ENCODE data around the gene TRIM40. TPM values are rescaled to one million over a fixed set of nuclear protein-coding genes. Genes with fewer than 3 reads are reported as not detected.

The TRIM40 gene
- total and polyA plus RNA-seq, 2 of the 13 experiments (the other 11 are each of a cell fraction or from before 2014, with no cell fraction given): 0.58 TPM; not detected in 1

DNA sequence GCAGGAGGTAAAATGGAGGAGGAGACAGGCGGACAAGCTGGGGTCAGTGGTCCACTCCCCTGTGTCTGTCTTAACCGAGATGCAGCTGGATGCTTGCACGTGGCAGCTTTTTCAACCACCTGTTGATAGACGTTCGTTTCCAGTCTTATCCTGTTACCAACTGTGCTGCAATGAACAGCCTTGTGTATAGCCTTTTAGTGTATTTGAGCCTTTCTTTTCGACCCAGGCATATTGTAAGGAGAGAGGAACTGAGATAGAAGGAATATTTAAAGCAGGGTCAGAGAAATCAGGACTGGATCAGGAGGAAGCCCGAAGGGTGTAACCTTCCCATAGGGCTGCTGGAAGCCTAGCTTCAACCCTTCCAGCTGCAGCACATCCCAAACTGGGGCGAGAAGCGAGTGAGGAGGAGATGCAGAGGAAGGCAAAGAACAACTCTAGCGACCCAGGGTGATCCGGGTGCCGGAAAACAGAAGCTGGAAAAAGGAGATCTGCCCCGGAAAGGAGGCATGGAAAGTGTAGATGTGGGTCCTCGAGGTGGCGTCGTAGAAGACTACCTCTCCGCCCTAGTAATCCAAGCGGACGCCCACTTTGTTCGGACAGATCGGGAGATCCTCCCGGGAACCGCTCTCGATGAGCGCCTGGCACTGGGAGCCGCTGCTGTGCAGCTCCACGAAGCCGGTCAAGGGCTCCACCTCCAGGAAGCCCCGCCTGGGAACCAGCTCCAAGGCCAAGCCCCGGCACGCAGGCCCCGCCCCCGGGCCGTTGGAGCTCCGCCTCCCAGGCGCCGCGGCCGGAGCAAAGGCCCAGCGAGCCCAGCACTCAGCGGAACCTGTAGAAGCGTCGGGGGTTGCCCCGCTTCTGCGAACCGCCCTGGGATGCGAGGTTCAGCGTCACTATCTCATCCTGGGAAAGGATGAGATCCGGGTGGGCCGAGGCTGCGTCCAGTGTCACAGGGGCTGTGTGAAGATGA is 34.2 kb upstream of the TRIM40 start (continued):
- TF ChIP-seq CENPT (CRISPR knock-in tag; IDR thresholded peaks at IDR 0.05; ENCODE audit: low read depth): no peak; the same call in 1 of the 2 replicates
- no peak for TF ChIP-seq TP53 (CRISPR knock-in tag; conservative IDR thresholded peaks at IDR 0.05)
- TF ChIP-seq MEIS2 (CRISPR knock-in tag; IDR thresholded peaks at IDR 0.05): 0 out of 2 replicates have a peak, but pooled peaks have one; percentile 24
- peak; percentile 59; the same call in 1 of the 2 replicates for TF ChIP-seq ZNF563 (CRISPR knock-in tag; IDR thresholded peaks at IDR 0.05)
- TF ChIP-seq, protein P1, sequence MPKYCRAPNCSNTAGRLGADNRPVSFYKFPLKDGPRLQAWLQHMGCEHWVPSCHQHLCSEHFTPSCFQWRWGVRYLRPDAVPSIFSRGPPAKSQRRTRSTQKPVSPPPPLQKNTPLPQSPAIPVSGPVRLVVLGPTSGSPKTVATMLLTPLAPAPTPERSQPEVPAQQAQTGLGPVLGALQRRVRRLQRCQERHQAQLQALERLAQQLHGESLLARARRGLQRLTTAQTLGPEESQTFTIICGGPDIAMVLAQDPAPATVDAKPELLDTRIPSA (CRISPR knock-in tag; IDR thresholded peaks at IDR 0.05; ENCODE audit: borderline replicate concordance): no peak
- no peak for TF ChIP-seq ZNF260 (CRISPR knock-in tag; IDR thresholded peaks at IDR 0.05; ENCODE audit: borderline replicate concordance, low read depth)
- TF ChIP-seq ZNF160 (CRISPR knock-in tag; IDR thresholded peaks at IDR 0.05): peak; percentile 83; the same call in 1 of the 2 replicates
- no peak for TF ChIP-seq ZNF44 (CRISPR knock-in tag; IDR thresholded peaks at IDR 0.05)
- no peak for TF ChIP-seq TBX3 (IDR thresholded peaks at IDR 0.05; ENCODE audit: borderline replicate concordance)
- peak; percentile 78; the same call in 1 of the 2 replicates for TF ChIP-seq SPEN (CRISPR knock-in tag; IDR thresholded peaks at IDR 0.05; ENCODE audit: low read depth)
- no peak for TF ChIP-seq MTF1 (CRISPR knock-in tag; IDR thresholded peaks at IDR 0.05)
- TF ChIP-seq CC2D1A (CRISPR knock-in tag; IDR thresholded peaks at IDR 0.05): no peak
- TF ChIP-seq FOXP1 (IDR thresholded peaks at IDR 0.05): no peak
- TF ChIP-seq FOXP1 (CRISPR knock-in tag; IDR thresholded peaks at IDR 0.05): no peak
- TF ChIP-seq HOXA7 (CRISPR knock-in tag; IDR thresholded peaks at IDR 0.05): no peak
- TF ChIP-seq RFXAP (CRISPR knock-in tag; IDR thresholded peaks at IDR 0.05; ENCODE audit: borderline replicate concordance): peak; percentile 83; the same call in 1 of the 2 replicates
- peak; percentile 52; the same call in 1 of the 2 replicates for TF ChIP-seq ATF7-NPFF (CRISPR knock-in tag; IDR thresholded peaks at IDR 0.05; ENCODE audit: low read depth)
- no peak for TF ChIP-seq SP2 (CRISPR knock-in tag; IDR thresholded peaks at IDR 0.05)
- no peak; the same call in 1 of the 2 replicates for TF ChIP-seq ZSCAN21 (CRISPR knock-in tag; IDR thresholded peaks at IDR 0.05; ENCODE audit: borderline replicate concordance)
- TF ChIP-seq ZNF772 (CRISPR knock-in tag; IDR thresholded peaks at IDR 0.05): no peak; the same call in 1 of the 2 replicates
- TF ChIP-seq, protein P2, sequence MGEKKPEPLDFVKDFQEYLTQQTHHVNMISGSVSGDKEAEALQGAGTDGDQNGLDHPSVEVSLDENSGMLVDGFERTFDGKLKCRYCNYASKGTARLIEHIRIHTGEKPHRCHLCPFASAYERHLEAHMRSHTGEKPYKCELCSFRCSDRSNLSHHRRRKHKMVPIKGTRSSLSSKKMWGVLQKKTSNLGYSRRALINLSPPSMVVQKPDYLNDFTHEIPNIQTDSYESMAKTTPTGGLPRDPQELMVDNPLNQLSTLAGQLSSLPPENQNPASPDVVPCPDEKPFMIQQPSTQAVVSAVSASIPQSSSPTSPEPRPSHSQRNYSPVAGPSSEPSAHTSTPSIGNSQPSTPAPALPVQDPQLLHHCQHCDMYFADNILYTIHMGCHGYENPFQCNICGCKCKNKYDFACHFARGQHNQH (CRISPR knock-in tag; IDR thresholded peaks at IDR 0.05): peak; percentile 83
- TF ChIP-seq, protein P3, sequence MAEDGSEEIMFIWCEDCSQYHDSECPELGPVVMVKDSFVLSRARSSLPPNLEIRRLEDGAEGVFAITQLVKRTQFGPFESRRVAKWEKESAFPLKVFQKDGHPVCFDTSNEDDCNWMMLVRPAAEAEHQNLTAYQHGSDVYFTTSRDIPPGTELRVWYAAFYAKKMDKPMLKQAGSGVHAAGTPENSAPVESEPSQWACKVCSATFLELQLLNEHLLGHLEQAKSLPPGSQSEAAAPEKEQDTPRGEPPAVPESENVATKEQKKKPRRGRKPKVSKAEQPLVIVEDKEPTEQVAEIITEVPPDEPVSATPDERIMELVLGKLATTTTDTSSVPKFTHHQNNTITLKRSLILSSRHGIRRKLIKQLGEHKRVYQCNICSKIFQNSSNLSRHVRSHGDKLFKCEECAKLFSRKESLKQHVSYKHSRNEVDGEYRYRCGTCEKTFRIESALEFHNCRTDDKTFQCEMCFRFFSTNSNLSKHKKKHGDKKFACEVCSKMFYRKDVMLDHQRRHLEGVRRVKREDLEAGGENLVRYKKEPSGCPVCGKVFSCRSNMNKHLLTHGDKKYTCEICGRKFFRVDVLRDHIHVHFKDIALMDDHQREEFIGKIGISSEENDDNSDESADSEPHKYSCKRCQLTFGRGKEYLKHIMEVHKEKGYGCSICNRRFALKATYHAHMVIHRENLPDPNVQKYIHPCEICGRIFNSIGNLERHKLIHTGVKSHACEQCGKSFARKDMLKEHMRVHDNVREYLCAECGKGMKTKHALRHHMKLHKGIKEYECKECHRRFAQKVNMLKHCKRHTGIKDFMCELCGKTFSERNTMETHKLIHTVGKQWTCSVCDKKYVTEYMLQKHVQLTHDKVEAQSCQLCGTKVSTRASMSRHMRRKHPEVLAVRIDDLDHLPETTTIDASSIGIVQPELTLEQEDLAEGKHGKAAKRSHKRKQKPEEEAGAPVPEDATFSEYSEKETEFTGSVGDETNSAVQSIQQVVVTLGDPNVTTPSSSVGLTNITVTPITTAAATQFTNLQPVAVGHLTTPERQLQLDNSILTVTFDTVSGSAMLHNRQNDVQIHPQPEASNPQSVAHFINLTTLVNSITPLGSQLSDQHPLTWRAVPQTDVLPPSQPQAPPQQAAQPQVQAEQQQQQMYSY (CRISPR knock-in tag; IDR thresholded peaks at IDR 0.05): no peak; the same call in none of the 2 replicates
- peak; percentile 87; the same call in 1 of the 2 replicates for TF ChIP-seq CAMTA2 (CRISPR knock-in tag; IDR thresholded peaks at IDR 0.05; ENCODE audit: borderline replicate concordance)

Data from HepG2 (cell line).